SU-DHL-6 (cell line): Measurements from ENCODE around the gene KPRP.

Experiments used
- H2AFZ ChIP-seq: fragments of 200-600 bp; sonication (generic); 2 replicates; pipeline ENCODE4 v1.6.1; 2014; ENCODE audit warnings: low read depth, mild to moderate bottlenecking, moderate library complexity, mixed read lengths, antibody characterized with exemption, low read length; ENCODE audit not compliant: severe bottlenecking
- H3F3A ChIP-seq: fragments of 200-600 bp; shearing (Covaris generic); 2 replicates; pipeline ENCODE4 v1.6.0; 2016; ENCODE audit warnings: antibody characterized with exemption, mild to moderate bottlenecking; ENCODE audit not compliant: insufficient read depth
- H3K27ac ChIP-seq: fragments of 200-600 bp; sonication (generic); 2 replicates; pipeline ENCODE4 v1.5.1; 2016; ENCODE audit warnings: low read depth, mild to moderate bottlenecking, low read length, moderate library complexity, mixed read lengths
- H3K27me3 ChIP-seq: fragments of 200-600 bp; sonication (generic), shearing (Covaris generic); 2 replicates; pipeline ENCODE4 v1.6.0; 2014; ENCODE audit warnings: mild to moderate bottlenecking, low read length
- H3K36me3 ChIP-seq: fragments of 200-600 bp; sonication (generic); 2 replicates; pipeline ENCODE4 v1.6.1; 2014; ENCODE audit warnings: mild to moderate bottlenecking, low read length, mixed read lengths
- H3K4me2 ChIP-seq: fragments of 300-600, 200-600 bp; shearing (Covaris generic), sonication (generic); 2 replicates; pipeline ENCODE4 v1.6.0; 2014; ENCODE audit warnings: low read length, low read depth, mild to moderate bottlenecking; ENCODE audit not compliant: poor library complexity, severe bottlenecking
- H3K4me3 ChIP-seq: fragments of 200-600 bp; sonication (generic); 2 replicates; pipeline ENCODE4 v1.5.1; 2014; ENCODE audit warnings: antibody characterized with exemption, low read length, mild to moderate bottlenecking, mixed read lengths; ENCODE audit not compliant: insufficient read depth, poor library complexity, severe bottlenecking
- H3K79me2 ChIP-seq: fragments of 200-600 bp; sonication (generic); 2 replicates; pipeline ENCODE4 v1.6.1; 2014; ENCODE audit warnings: mild to moderate bottlenecking, low read length, moderate library complexity; ENCODE audit not compliant: insufficient read depth
- H3K9ac ChIP-seq: fragments of 200-600 bp; sonication (generic); 2 replicates; pipeline ENCODE4 v1.7.0; 2014; ENCODE audit warnings: mild to moderate bottlenecking, low read length
- H3K9me2 ChIP-seq: fragments of 200-600 bp; sonication (generic); replicated peaks from 2 replicates; pipeline ENCODE4 v1.6.1; 2014; ENCODE audit warnings: low read length; ENCODE audit not compliant: insufficient read depth
- H3K9me3 ChIP-seq: fragments of 200-600 bp; sonication (generic); 2 replicates; pipeline ENCODE4 v1.6.1; 2014; ENCODE audit warnings: low read length, mixed read lengths; ENCODE audit not compliant: insufficient read depth
- H4K20me1 ChIP-seq: fragments of 200-600 bp; sonication (generic); 2 replicates; pipeline ENCODE4 v1.6.1; 2014; ENCODE audit warnings: low read depth, mild to moderate bottlenecking, antibody characterized with exemption, low read length, moderate library complexity, mixed read lengths
- CTCF ChIP-seq: fragments of 200-600 bp; sonication (generic); IDR thresholded peaks from one replicate; pipeline ENCODE4 v1.5.1; 2017; ENCODE audit warnings: antibody characterized with exemption, mild to moderate bottlenecking, low read length, moderate library complexity; ENCODE audit not compliant: insufficient read depth, poor library complexity, severe bottlenecking
- EZH2phosphoT487 ChIP-seq: fragments of 200-600 bp; sonication (generic), shearing (Covaris generic); conservative IDR thresholded peaks from 2 replicates; pipeline ENCODE4 v1.6.1; 2018; ENCODE audit warnings: mild to moderate bottlenecking, antibody characterized with exemption, low read length, moderate library complexity, mixed read lengths

The KPRP gene

GRCh38 chr1:152759453-152760173 is 1.8 kb downstream of the KPRP start:
- Histone ChIP-seq H3K9me2 (no peaks in the 10 kb centered on the region), H3K27me3 (no peaks in the 10 kb centered on the region), H3F3A (no peaks in the 10 kb centered on the region), H3K79me2 (no peaks in the 10 kb centered on the region), H4K20me1 (no peaks in the 10 kb centered on the region), H3K36me3 (no peaks in the 10 kb centered on the region), H3K9ac (no peak overlapping the region), H3K9me3 (no peaks in the 10 kb centered on the region), H3K4me2 (no peak overlapping the region), H3K4me3 (no peak overlapping the region), H2AFZ (no peak overlapping the region), H3K27ac (no peak overlapping the region)
- TF ChIP-seq CTCF (no peak), EZH2phosphoT487 (no peak)

- H4K20me1 ChIP-seq: no peaks in the 10 kb centered on the region
- TF ChIP-seq EZH2phosphoT487 (no peak), CTCF (no peak)
- no peaks in the 10 kb centered on the region for H3K9me3 ChIP-seq
- no peaks in the 10 kb centered on the region for H3F3A ChIP-seq
- H3K4me2 ChIP-seq: no peak overlapping the region
- no peak overlapping the region for H3K9ac ChIP-seq
- no peak overlapping the region for H2AFZ ChIP-seq
- no peaks in the 10 kb centered on the region for H3K79me2 ChIP-seq
- no peaks in the 10 kb centered on the region for H3K36me3 ChIP-seq
- no peaks in the 10 kb centered on the region for H3K27me3 ChIP-seq
- H3K27ac ChIP-seq: no peak overlapping the region
- no peak overlapping the region for H3K4me3 ChIP-seq
- H3K9me2 ChIP-seq: no peaks in the 10 kb centered on the region
These were observed 2.8 kb downstream of the KPRP start for GRCh38 chr1:152760551-152761190.

GRCh38 chr1:152761609-152762213 is 3.9 kb downstream of the KPRP start:
- no peak for TF ChIP-seq EZH2phosphoT487
- TF ChIP-seq CTCF: no peak
- no peaks in the 10 kb centered on the region for H3K36me3 ChIP-seq
- no peak overlapping the region for H3K4me2 ChIP-seq
- no peak overlapping the region for H3K27ac ChIP-seq
- H4K20me1 ChIP-seq: no peaks in the 10 kb centered on the region
- H3K27me3 ChIP-seq: no peaks in the 10 kb centered on the region
- no peaks in the 10 kb centered on the region for H3F3A ChIP-seq
- H3K9me2 ChIP-seq: no peaks in the 10 kb centered on the region
- no peak overlapping the region for H3K9ac ChIP-seq
- H2AFZ ChIP-seq: no peak overlapping the region
- H3K79me2 ChIP-seq: no peaks in the 10 kb centered on the region
- no peak overlapping the region for H3K4me3 ChIP-seq
- no peaks in the 10 kb centered on the region for H3K9me3 ChIP-seq
